HG02840 (cell line): ENCODE measurements around the gene SAMD4B.
"Not testable (repeated sequence)": the region's sequence is repeated elsewhere in the genome, so short reads cannot be mapped to it uniquely, and the experiment has no call there.

Experiments
- ATAC-seq: cut with Tn5 transposase; IDR thresholded peaks from one replicate; pipeline ENCODE4 v1.9.1; 2021; ENCODE audit warnings: mild to moderate bottlenecking, moderate library complexity, moderate number of reproducible peaks; ENCODE audit not compliant: unreplicated experiment, low FRiP score

The SAMD4B gene

GRCh38 chr19:39362682-39363657 lies 20.7 kb downstream of the SAMD4B start:
- no peak for ATAC-seq

- ATAC-seq, result no peak
Measured at GRCh38 chr19:39363901-39364457, 21.8 kb downstream of the SAMD4B start.

DNA sequence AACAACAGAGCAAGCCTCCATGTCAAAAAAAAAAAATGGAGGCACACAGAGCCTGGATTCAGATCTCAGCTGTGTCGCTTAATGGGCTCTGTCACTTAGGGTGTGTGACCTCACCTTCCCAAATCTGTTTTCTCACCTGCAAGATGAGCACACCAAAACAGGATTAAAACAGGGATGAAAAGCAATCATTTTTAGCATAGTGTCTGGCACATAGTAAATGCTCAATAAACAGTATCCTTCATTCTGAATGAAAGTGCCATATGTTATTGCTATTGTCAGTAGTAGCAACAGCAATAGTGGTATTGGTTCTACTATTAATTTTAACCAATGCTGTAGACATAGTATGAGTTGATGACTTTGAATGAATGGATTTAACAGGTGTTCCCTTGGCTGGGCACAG lies 23.3 kb downstream of the SAMD4B start:
- ATAC-seq, result no peak

GRCh38 chr19:39369200-39369599 lies 27.0 kb downstream of the SAMD4B start:
- ATAC-seq, result no peak

DNA sequence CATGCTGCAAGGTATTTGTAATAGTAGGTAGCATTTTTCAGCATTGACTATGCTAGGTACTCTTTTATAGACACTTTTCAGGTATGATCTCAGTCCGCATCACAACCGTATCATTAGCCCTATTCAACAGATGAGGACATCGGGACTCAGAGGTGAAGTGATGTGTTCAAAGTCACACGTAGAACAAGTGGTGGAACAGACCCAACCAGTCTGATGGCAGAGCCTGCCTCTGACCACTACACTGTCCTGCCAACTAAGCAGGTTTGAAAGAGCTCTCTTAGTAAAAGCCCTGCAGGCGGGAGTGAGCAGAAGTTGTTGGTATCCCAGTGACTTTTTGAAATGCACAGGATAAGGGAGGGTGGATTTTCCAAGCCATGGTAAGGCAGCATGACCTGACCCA lies 28.5 kb downstream of the SAMD4B start:
- no peak for ATAC-seq

GRCh38 chr19:39372047-39372802 lies 30.0 kb downstream of the SAMD4B start:
- no peak for ATAC-seq

DNA sequence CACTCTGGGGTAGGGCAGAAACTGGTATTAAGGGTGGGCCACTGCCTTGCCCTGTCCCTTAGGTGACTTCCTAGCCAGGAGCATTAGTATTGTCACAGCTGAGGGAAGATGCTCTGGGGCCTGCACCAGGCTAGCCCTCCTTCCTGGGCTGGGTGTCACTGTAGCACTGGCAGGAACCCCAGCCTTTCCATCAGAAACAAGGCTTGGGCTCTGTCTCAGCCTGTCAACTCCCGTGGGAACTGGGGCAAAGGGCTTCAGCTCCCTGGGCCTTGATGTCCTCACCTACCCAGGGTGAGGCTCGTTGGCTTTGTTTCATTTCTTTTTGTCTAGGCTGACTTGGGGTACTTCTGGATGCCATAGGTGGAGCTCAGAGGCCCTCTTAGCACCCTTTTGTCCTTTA lies 30.7 kb downstream of the SAMD4B start:
- no peak for ATAC-seq

DNA sequence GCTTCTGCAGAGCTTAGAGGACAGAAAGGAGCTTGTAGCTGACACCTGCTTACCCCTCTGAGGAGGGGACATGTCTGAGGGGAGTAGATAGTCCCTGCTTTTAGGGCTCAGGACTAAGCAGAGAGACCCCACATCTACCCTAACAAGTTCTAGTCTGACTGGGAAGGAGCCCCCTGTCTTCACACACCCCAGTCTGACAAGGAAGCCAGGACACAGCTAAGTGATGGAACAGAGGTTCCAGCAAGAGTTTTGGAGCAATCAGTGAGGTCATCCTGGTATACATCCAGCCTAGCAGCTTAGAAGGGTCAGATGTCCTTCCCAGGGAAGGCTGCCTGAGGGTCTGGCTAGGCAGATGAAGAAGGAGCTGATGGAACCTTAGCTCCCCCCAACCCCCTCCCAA lies 33.7 kb downstream of the SAMD4B start:
- no peak for ATAC-seq

GRCh38 chr19:39377373-39378362 lies 35.4 kb downstream of the SAMD4B start:
- no peak for ATAC-seq

DNA sequence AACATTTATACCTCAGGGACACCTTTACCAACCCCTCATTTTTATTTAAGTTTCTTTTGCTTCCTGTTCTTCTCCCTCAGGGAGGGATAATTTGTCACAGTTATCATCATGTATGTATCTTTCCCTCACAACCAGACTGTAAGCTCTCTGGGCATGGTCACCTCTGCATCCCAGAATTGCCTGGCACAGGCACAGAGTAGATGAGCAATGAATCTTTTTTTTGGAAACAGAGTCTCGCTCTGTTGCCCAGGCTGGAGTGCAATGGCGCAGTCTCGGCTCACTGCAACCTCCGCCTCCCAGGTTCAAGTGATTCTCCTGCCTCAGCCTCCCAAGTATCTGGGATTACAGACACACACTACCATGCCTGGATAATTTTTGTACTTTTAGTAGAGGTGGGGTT lies 37.1 kb downstream of the SAMD4B start:
- ATAC-seq, result not testable (repeated sequence)

GRCh38 chr19:39379865-39380396 lies 37.7 kb downstream of the SAMD4B start:
- no peak for ATAC-seq

- no peak for ATAC-seq
Measured at GRCh38 chr19:39380521-39381502, 38.6 kb downstream of the SAMD4B start.

DNA sequence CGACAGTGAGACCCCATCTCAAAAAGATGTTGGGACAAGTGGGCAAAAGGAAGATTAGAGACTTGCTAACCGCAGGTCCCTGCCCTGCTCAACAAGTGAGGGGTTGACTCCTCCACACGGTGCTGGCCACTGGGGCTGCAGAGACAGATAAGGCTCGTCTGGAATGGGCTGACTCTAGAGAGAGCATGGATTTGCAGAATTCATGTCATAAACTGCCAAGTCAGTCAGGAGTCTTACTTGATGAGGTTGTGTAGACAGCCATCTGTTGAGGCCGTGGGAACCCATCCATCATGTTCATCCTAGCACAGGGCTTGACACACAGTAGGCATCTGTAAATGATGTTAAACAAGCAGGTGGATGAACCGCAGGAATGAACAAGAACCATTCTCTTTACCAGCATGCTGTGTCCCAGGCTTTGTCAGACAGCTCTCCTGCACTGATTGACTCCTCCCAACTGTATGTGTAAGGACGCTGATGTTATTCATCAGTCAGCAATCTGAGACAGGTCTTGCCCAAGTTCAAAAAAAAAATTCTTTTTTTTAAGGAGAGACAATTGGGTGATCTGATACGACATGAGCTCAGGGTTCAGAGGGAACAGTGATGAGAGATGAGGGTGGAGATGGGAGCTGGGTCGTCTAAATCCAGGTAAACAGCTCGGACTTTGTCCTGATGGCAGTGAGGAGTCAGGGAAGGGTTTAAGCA lies 39.8 kb downstream of the SAMD4B start:
- no peak for ATAC-seq

- no peak for ATAC-seq
Measured at GRCh38 chr19:39382991-39383828, 41.0 kb downstream of the SAMD4B start.

DNA sequence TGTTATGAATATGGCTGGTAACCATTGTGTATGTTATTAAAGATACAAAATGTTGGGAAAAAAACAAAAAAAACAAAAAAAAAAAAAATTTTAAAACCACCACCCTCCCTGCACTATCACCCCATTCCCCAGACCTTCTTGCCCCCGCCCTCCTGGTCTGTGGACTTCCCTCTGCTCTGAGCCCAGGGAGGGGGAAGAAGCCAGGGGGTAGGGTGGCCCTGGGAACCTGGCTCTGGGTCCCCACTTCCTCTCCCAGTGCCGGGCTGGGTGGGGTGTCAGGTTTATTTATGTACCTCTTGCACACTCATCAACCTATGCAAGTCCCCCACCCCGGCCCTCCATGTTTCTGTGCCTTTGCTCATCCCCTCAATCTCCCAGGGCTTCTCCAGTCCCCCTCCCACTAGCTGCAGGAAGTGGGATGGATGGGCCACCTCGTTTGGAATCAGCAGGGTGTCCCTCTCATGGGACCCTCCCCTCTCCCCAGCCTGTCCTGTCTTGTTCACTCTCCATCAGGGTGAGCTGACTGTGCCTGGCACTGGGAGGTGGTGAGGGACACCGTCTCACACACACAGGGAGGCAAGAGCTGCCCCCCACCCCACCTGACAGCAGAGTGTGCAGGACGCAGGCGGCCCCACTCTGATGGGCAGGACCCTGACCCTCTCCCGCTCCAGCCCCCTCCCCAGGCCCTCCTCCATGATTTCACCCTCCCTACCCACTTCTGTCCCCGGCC lies 42.8 kb downstream of the SAMD4B start:
- no peak for ATAC-seq

DNA sequence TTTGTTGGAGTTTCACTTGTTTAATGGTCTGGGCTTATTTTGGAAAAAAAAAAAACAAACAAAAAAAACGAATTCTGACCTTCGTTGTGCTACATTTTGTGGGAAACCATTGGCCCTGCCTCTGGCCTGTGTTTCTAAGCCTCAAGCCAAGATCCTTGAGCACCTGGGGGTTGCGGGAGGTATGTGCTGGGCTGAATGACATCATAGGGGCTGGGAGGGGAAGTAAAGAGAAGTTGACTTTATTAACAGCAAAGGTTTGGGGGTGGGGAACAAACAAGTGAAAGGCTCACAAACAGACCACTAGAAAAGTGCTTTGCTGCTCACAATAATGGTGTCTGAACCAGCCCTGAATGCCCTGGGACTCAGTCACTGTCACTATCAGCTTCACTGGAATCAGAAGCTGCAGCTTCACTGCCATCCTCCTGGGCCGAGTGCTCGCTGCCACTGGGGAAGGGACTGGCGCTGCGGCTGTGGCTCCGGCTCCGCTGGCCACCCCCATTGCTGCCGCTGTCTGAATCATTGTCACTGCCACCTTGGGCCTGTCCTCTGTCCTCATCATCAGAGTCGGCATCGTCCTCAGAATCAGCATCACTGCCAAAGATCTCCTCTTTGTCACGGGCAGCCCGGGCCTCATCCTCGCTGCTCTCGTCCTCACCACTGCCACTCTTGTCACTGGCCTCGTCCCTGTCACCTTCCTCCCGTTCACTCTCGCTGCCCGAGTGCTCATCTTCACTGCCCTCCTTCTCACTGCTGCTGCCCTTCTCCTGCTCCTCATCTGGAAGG lies 43.6 kb downstream of the SAMD4B start:
- no peak for ATAC-seq
